AG09319 (cell line): ENCODE data around the gene NECTIN1.
A peak's percentile ranks its signal among the peaks of the same experiment; 100 is the strongest.

Experiments used
- DNase-seq: peaks from one replicate; pipeline ENCODE4 v3.0.0-alpha.2; 2010; ENCODE audit warnings: low read depth; ENCODE audit errors: extremely low read depth
- CTCF ChIP-seq: IDR thresholded peaks from 2 replicates; pipeline ENCODE4 v1.5.1; 2011; ENCODE audit warnings: low read depth, mild to moderate bottlenecking, inconsistent platforms, low read length, moderate library complexity

Gene NECTIN1

DNA sequence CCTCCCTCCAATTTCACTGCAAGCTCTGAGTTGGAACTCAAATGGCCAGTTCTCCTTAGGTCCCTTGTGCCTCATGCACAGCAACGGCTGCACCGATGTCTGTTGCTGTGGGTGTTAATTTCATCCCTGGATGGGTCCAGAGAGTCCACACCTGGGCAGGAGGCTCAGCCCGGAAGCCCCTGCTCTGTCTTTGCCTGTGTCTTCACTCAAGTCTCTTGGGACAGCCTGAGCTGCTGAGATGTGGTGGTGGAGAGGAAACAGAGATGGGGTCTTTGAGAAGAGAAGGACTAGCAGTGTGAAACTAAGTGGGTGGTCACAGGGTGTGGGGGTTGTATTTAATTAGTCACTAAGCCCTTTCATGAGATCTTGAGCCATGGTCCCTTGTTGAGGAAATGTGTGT is 109.3 kb downstream of the NECTIN1 start:
- no peak for DNase-seq
- TF ChIP-seq CTCF = no peak

DNA sequence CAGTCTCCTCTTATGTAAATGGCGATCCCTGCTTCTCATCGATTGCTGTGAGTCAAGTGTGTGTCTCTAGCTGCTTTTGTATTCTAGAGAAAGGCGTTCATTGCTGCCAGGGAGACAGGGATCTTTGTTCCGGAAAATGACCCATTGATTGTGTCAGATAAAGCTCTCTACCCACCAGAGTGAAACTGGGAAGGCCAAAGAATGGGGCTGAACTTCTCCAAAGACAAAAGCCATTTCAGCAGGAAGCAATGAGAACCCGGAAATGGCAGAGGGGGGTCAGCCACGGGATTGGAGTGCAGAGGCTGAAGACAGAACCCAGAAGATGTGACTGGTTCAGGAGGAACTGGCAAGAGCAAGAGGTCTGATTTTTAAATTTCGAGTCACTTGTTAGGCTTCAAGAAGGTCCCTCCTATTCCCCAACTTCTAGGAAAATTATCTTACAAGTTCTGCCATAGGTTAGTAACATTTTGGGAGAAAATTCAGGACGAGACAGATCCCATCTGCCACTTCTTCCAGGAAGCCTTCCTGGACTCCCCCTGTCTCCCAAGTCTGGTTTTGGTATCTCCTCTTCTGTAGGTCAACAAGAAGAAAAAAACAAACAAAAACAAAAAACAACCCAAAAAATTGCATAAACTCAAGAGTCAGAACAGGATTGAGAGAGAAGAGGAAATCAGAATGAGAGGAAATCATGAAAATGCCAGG is 110.6 kb downstream of the NECTIN1 start:
- DNase-seq = no peak
- no peak for TF ChIP-seq CTCF

DNA sequence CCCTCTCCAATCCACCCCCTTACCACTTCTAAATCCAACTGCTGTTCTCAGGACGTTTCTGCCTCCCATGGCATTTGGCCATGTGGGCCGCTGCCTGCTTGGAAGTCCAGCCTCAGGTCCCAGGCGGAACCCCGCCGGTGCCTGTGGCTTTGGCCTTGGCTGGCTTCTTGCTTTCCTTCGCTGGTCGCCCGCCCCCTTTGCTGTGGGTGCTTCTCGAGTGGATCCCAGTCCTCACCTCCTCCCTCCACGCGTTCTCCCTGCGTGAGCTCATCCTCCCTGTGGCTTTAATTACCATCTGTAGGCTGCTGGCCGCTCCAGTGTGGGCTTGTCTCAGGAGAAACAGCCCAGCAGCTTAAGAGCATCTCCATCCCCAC is 111.7 kb downstream of the NECTIN1 start:
- TF ChIP-seq CTCF = no peak

DNA sequence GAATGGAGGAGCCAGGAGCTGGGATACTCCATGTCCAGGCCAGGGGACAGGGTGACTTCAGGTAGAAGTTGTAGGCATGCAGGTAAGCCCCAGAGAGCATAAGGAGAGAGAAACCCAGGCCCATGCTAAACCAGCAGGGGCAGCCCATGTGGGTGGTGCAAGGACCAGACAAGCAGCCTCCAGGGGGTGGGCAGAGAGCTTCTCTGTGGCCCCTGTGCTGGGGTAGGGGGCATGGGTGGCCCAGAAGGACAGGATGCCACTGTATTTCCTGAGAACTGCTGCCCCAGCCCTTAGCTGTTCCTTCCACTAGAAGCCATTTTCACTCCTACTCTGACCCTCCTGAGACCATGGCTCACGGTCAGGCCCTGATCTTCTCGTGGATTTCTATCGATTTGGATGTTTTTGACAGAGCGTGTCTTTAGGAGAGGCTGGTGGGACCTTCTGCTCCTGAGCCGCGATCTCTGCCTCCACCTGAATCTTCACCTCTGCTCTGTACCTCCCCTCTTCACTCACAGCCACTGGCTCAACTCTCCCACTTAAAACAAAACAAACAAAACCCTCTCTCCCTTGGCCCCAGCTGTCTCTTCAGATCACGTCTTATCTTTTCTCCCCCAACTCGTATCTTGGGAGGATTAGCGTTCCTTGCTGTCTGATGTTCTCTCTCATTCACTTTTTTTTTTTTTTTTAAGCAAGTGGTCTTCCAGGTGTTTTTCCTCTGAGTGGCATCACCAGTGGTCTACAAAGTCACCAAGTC is 112.2 kb downstream of the NECTIN1 start:
- no peak for TF ChIP-seq CTCF
- DNase-seq = no peak

More for the DNA sequence above, 111.7 kb downstream of the NECTIN1 start:
- DNase-seq = no peak

GRCh38 chr11:119615882-119616196 is 113.2 kb downstream of the NECTIN1 start:
- no peak for TF ChIP-seq CTCF
- DNase-seq = no peak

GRCh38 chr11:119615003-119615881 is 113.8 kb downstream of the NECTIN1 start:
- TF ChIP-seq CTCF = no peak
- DNase-seq = peak; percentile 18
